ENCODE measurements around the gene NRSN2. TPM values are rescaled to one million over a fixed set of nuclear protein-coding genes. Genes with fewer than 3 reads are reported as not detected.
A peak's percentile ranks its signal among the peaks of the same experiment; 100 is the strongest.
"Not testable (repeated sequence)": the region's sequence is repeated elsewhere in the genome, so short reads cannot be mapped to it uniquely, and the experiment has no call there.

The NRSN2 gene
- total RNA-seq, 1 donor from 2014 or later: 5.9 TPM

- no peak overlapping the region for H3K4me3 Mint-ChIP-seq (ENCODE audit: low read depth)
- H3K27me3 Mint-ChIP-seq (ENCODE audit: low read depth): no peaks in the 10 kb centered on the region
- no peaks in the 10 kb centered on the region for H3K36me3 Mint-ChIP-seq (ENCODE audit: low read depth)
- H3K27ac Mint-ChIP-seq: no peak overlapping the region
- DNase-seq (ENCODE audit: low spot score): no peak
- H3K9me3 Mint-ChIP-seq: no peaks in the 10 kb centered on the region
- peaks cover 19% of the 10 kb centered on the region for H3K4me1 Mint-ChIP-seq (ENCODE audit: low read depth)
- intact Hi-C loops (cut with micrococcal nuclease): no loop called here
These were observed 29.8 kb downstream of the NRSN2 start for GRCh38 chr20:376750-377149.

- H3K9me3 Mint-ChIP-seq; H3K27me3 Mint-ChIP-seq (ENCODE audit: low read depth); H3K27ac Mint-ChIP-seq; H3K36me3 Mint-ChIP-seq (ENCODE audit: low read depth); intact Hi-C loops (cut with micrococcal nuclease); H3K4me3 Mint-ChIP-seq (ENCODE audit: low read depth); DNase-seq (ENCODE audit: low spot score): not testable (repeated sequence)
- H3K4me1 Mint-ChIP-seq (ENCODE audit: low read depth): peaks cover 17% of the 10 kb centered on the region
These were observed 30.7 kb downstream of the NRSN2 start for GRCh38 chr20:377578-377977.

- Mint-ChIP-seq H3K27ac (peak overlapping the region; percentile 4), H3K9me3 (no peaks in the 10 kb centered on the region), H3K4me3 (ENCODE audit: low read depth) (no peak overlapping the region), H3K36me3 (ENCODE audit: low read depth) (peaks cover 2% of the 10 kb centered on the region), H3K27me3 (ENCODE audit: low read depth) (no peaks in the 10 kb centered on the region), H3K4me1 (ENCODE audit: low read depth) (peaks cover 20% of the 10 kb centered on the region)
- intact Hi-C loops (cut with micrococcal nuclease): no loop called here
- no peak for DNase-seq (ENCODE audit: low spot score)
These were observed 32.0 kb downstream of the NRSN2 start for GRCh38 chr20:378961-379336.

GRCh38 chr20:380763-381580 lies 34.1 kb downstream of the NRSN2 start:
- peaks cover 14% of the 10 kb centered on the region for H3K36me3 Mint-ChIP-seq (ENCODE audit: low read depth)
- peaks cover 23% of the 10 kb centered on the region for H3K4me1 Mint-ChIP-seq (ENCODE audit: low read depth)
- intact Hi-C loops (cut with micrococcal nuclease): loop anchor here (2.0 kb wide), 1 partner anchor 58 kb away; no protein-coding TSS in a partner anchor
- no peaks in the 10 kb centered on the region for H3K9me3 Mint-ChIP-seq
- H3K27me3 Mint-ChIP-seq (ENCODE audit: low read depth): no peaks in the 10 kb centered on the region
- peak; percentile 60 for DNase-seq (ENCODE audit: low spot score)
- peak overlapping the region; percentile 88 for H3K4me3 Mint-ChIP-seq (ENCODE audit: low read depth)
- H3K27ac Mint-ChIP-seq: peak overlapping the region; percentile 89

GRCh38 chr20:381581-382290 lies 34.8 kb downstream of the NRSN2 start:
- DNase-seq (ENCODE audit: low spot score): peak; percentile 79
- H3K36me3 Mint-ChIP-seq (ENCODE audit: low read depth): peaks cover 17% of the 10 kb centered on the region
- H3K4me3 Mint-ChIP-seq (ENCODE audit: low read depth): peak overlapping the region; percentile 78
- intact Hi-C loops (cut with micrococcal nuclease): loop anchor here (1.0 to 2.0 kb wide), 2 partner anchors 26 to 57 kb away; no protein-coding TSS in a partner anchor
- H3K4me1 Mint-ChIP-seq (ENCODE audit: low read depth): peaks cover 23% of the 10 kb centered on the region
- H3K27me3 Mint-ChIP-seq (ENCODE audit: low read depth): no peaks in the 10 kb centered on the region
- peak overlapping the region; percentile 78 for H3K27ac Mint-ChIP-seq
- no peaks in the 10 kb centered on the region for H3K9me3 Mint-ChIP-seq

- intact Hi-C loops (cut with micrococcal nuclease): loop anchor here (1.0 kb wide), 1 partner anchor 25 kb away; no protein-coding TSS in a partner anchor
These were observed 35.6 kb downstream of the NRSN2 start for GRCh38 chr20:382291-383115.

GRCh38 chr20:383889-384288 lies 37.0 kb downstream of the NRSN2 start:
- Mint-ChIP-seq H3K27me3 (ENCODE audit: low read depth) (no peaks in the 10 kb centered on the region), H3K4me1 (ENCODE audit: low read depth) (peaks cover 23% of the 10 kb centered on the region), H3K36me3 (ENCODE audit: low read depth) (peaks cover 37% of the 10 kb centered on the region), H3K4me3 (ENCODE audit: low read depth) (no peak overlapping the region), H3K9me3 (no peaks in the 10 kb centered on the region), H3K27ac (peak overlapping the region; percentile 10)
- intact Hi-C loops (cut with micrococcal nuclease): no loop called here
- DNase-seq (ENCODE audit: low spot score): no peak

More at GRCh38 chr20:382291-383115, 35.6 kb downstream of the NRSN2 start:
- peak overlapping the region; percentile 78 for H3K4me3 Mint-ChIP-seq (ENCODE audit: low read depth)
- H3K27me3 Mint-ChIP-seq (ENCODE audit: low read depth): no peaks in the 10 kb centered on the region
- peak overlapping the region; percentile 78 for H3K27ac Mint-ChIP-seq
- no peaks in the 10 kb centered on the region for H3K9me3 Mint-ChIP-seq
- DNase-seq (ENCODE audit: low spot score): no peak
- peaks cover 23% of the 10 kb centered on the region for H3K4me1 Mint-ChIP-seq (ENCODE audit: low read depth)
- H3K36me3 Mint-ChIP-seq (ENCODE audit: low read depth): peaks cover 23% of the 10 kb centered on the region

- H3K4me3 Mint-ChIP-seq (ENCODE audit: low read depth): no peak overlapping the region
- H3K4me1 Mint-ChIP-seq (ENCODE audit: low read depth): peaks cover 23% of the 10 kb centered on the region
- H3K27me3 Mint-ChIP-seq (ENCODE audit: low read depth): no peaks in the 10 kb centered on the region
- intact Hi-C loops (cut with micrococcal nuclease): no loop called here
- DNase-seq (ENCODE audit: low spot score): no peak
- H3K9me3 Mint-ChIP-seq: no peaks in the 10 kb centered on the region
- peak overlapping the region; percentile 11 for H3K27ac Mint-ChIP-seq
- H3K36me3 Mint-ChIP-seq (ENCODE audit: low read depth): peaks cover 43% of the 10 kb centered on the region
These were observed 37.8 kb downstream of the NRSN2 start for GRCh38 chr20:384723-385122.

GRCh38 chr20:385448-385847 lies 38.5 kb downstream of the NRSN2 start:
- intact Hi-C loops (cut with micrococcal nuclease): no loop called here
- Mint-ChIP-seq H3K4me1 (ENCODE audit: low read depth) (peaks cover 23% of the 10 kb centered on the region), H3K27me3 (ENCODE audit: low read depth) (no peaks in the 10 kb centered on the region), H3K27ac (peak overlapping the region; percentile 31), H3K4me3 (ENCODE audit: low read depth) (no peak overlapping the region), H3K9me3 (no peaks in the 10 kb centered on the region), H3K36me3 (ENCODE audit: low read depth) (peaks cover 49% of the 10 kb centered on the region)
- no peak for DNase-seq (ENCODE audit: low spot score)

GRCh38 chr20:386634-387033 lies 39.7 kb downstream of the NRSN2 start:
- H3K36me3 Mint-ChIP-seq (ENCODE audit: low read depth): peaks cover 57% of the 10 kb centered on the region
- H3K9me3 Mint-ChIP-seq; H3K4me3 Mint-ChIP-seq (ENCODE audit: low read depth); DNase-seq (ENCODE audit: low spot score); intact Hi-C loops (cut with micrococcal nuclease); H3K27ac Mint-ChIP-seq; H3K27me3 Mint-ChIP-seq (ENCODE audit: low read depth): not testable (repeated sequence)
- peaks cover 23% of the 10 kb centered on the region for H3K4me1 Mint-ChIP-seq (ENCODE audit: low read depth)

GRCh38 chr20:387520-387919 lies 40.6 kb downstream of the NRSN2 start:
- DNase-seq (ENCODE audit: low spot score): no peak
- Mint-ChIP-seq H3K9me3 (no peaks in the 10 kb centered on the region), H3K4me3 (ENCODE audit: low read depth) (no peak overlapping the region), H3K36me3 (ENCODE audit: low read depth) (peaks cover 66% of the 10 kb centered on the region), H3K27me3 (ENCODE audit: low read depth) (no peaks in the 10 kb centered on the region), H3K27ac (no peak overlapping the region), H3K4me1 (ENCODE audit: low read depth) (peaks cover 18% of the 10 kb centered on the region)
- intact Hi-C loops (cut with micrococcal nuclease): no loop called here

Data from activated T-helper 2 cell treated with anti-CD3 and anti-CD28 coated beads, Interferon-gamma antibody, Interleukin-2, Interleukin-4, amounts not matched to agents 10 μg/mL and 5 μg/mL and 100 μg/mL, durations not matched to agents 14 hours and 24 hours and 36 hours (primary cell).